Keratinocyte (primary cell): ENCODE data around the gene CXCL14.
A peak's percentile ranks its signal among the peaks of the same experiment; 100 is the strongest.

Source experiments
- CTCF ChIP-seq, 3 experiments: IDR thresholded peaks in 1 of 3; conservative IDR thresholded peaks in 1 of 3; optimal IDR thresholded peaks in 1 of 3; 2 replicates in 2 of 3; 3 replicates in 1 of 3; pipeline versions ENCODE3 to v1.5.1; 2011; ENCODE audit warnings: low read length in 3 of 3, mild to moderate bottlenecking in 3 of 3, moderate library complexity in 2 of 3, control low read depth in 1 of 3, inconsistent platforms in 1 of 3; ENCODE audit not compliant: insufficient read depth in 2 of 3; ENCODE audit errors: extremely low read depth in 1 of 3
- EZH2 ChIP-seq: IDR thresholded peaks from one replicate; pipeline ENCODE4 v1.6.1; 2012; ENCODE audit warnings: inconsistent platforms, mild to moderate bottlenecking, low read length, moderate library complexity

DNA sequence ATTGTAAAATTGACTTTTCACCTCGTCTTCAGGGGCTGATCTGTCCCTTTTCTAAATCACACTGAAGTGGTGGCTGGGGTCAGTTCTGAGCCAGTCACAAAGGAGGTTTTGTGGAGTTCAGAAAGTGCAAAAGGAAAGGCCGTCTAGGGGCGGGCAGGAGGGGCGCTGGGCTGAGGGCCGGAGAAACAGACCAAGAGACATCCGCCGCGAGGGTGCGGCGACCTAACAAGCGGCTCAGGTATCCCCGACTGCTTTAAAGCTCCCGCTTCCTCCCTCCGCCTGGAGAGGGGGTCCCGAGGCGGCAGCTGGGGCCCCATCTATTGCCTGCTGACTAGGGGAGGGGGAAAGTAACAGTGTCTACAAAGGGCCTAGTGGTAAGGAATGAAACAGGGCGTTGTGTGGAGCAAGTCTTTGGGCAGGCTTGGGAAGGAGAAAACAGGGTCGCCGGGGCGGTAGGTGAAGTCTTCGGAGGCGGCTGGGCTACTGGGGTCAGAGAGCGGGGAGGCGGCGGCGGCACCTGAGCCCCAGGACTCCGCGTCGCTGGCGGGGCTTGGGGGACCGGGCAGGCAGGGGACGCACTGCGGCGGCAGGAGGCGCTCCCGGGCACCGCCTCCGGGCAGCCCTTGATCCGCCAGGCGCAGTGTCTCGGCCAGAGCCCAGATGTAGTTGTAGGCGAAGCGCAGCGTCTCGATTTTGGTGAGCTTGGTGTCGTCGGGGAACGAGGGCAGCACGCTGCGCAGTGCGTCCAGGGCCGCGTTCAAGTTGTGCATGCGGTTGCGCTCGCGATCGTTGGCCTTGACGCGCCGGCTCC, 44.0 kb downstream of the CXCL14 start:
- no peak for TF ChIP-seq EZH2
- peak in 1 of 3 experiments; percentile 13 for TF ChIP-seq CTCF (optimal IDR thresholded peaks at IDR 0.05 in 1 of 3, IDR thresholded peaks at IDR 0.05 in 1 of 3, conservative IDR thresholded peaks at IDR 0.05 in 1 of 3; ENCODE audit: extremely low read depth in 1 of 3, insufficient read depth in 2 of 3, low read length in 3 of 3)
